GM23338 (cell line): Measurements from ENCODE around the gene NUCB1.

Source experiments
- EZH2 ChIP-seq: fragments of 200-600 bp; sonication (generic); IDR thresholded peaks from one replicate; pipeline ENCODE4 v1.8.0; 2017; ENCODE audit warnings: antibody characterized with exemption, mild to moderate bottlenecking, low read depth; ENCODE audit not compliant: unreplicated experiment
- ZNF331 ChIP-seq: fragments of 250-450 bp; sonication (Bioruptor Pico); IDR thresholded peaks from 2 replicates; pipeline ENCODE4 v1.5.0; 2020; ENCODE audit warnings: low read depth, mild to moderate bottlenecking, moderate library complexity
- TF ChIP-seq, protein P1 (sequence below): IDR thresholded peaks from one replicate; pipeline ENCODE4 v1.6.1; 2018; ENCODE audit warnings: antibody characterized with exemption; ENCODE audit not compliant: unreplicated experiment
- TF ChIP-seq, protein P2 (sequence below), 2 experiments: fragments of 200-600 bp in 1 of 2; sonication (generic) in 1 of 2; conservative IDR thresholded peaks; 2 replicates each; pipeline versions ENCODE4 v1.5.1 to v1.6.1; 2016 to 2017; ENCODE audit warnings: antibody characterized with exemption in 2 of 2, low read depth in 2 of 2, mild to moderate bottlenecking in 2 of 2, moderate library complexity in 1 of 2

DNA sequence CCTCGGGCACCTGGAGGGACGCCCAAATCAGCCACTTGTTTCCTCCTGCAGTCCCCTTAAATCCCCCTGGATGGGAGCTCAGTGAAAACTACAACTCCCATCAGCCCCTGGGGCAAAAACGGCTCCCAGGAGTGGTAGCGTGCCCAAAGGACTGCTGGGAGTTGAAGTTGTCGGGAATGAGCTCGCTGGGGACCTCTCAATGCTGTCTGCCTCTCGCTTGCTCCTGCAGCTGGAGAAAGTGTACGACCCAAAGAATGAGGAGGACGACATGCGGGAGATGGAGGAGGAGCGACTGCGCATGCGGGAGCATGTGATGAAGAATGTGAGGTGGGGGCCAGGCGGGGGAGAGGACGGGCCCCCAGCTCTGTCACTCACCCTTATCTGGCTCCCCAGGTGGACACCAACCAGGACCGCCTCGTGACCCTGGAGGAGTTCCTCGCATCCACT, 18.7 kb downstream of the NUCB1 start:
- TF ChIP-seq, protein P1, sequence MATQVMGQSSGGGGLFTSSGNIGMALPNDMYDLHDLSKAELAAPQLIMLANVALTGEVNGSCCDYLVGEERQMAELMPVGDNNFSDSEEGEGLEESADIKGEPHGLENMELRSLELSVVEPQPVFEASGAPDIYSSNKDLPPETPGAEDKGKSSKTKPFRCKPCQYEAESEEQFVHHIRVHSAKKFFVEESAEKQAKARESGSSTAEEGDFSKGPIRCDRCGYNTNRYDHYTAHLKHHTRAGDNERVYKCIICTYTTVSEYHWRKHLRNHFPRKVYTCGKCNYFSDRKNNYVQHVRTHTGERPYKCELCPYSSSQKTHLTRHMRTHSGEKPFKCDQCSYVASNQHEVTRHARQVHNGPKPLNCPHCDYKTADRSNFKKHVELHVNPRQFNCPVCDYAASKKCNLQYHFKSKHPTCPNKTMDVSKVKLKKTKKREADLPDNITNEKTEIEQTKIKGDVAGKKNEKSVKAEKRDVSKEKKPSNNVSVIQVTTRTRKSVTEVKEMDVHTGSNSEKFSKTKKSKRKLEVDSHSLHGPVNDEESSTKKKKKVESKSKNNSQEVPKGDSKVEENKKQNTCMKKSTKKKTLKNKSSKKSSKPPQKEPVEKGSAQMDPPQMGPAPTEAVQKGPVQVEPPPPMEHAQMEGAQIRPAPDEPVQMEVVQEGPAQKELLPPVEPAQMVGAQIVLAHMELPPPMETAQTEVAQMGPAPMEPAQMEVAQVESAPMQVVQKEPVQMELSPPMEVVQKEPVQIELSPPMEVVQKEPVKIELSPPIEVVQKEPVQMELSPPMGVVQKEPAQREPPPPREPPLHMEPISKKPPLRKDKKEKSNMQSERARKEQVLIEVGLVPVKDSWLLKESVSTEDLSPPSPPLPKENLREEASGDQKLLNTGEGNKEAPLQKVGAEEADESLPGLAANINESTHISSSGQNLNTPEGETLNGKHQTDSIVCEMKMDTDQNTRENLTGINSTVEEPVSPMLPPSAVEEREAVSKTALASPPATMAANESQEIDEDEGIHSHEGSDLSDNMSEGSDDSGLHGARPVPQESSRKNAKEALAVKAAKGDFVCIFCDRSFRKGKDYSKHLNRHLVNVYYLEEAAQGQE: no peak
- no peak for TF ChIP-seq EZH2
- TF ChIP-seq, protein P2, sequence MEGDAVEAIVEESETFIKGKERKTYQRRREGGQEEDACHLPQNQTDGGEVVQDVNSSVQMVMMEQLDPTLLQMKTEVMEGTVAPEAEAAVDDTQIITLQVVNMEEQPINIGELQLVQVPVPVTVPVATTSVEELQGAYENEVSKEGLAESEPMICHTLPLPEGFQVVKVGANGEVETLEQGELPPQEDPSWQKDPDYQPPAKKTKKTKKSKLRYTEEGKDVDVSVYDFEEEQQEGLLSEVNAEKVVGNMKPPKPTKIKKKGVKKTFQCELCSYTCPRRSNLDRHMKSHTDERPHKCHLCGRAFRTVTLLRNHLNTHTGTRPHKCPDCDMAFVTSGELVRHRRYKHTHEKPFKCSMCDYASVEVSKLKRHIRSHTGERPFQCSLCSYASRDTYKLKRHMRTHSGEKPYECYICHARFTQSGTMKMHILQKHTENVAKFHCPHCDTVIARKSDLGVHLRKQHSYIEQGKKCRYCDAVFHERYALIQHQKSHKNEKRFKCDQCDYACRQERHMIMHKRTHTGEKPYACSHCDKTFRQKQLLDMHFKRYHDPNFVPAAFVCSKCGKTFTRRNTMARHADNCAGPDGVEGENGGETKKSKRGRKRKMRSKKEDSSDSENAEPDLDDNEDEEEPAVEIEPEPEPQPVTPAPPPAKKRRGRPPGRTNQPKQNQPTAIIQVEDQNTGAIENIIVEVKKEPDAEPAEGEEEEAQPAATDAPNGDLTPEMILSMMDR (conservative IDR thresholded peaks at IDR 0.05; ENCODE audit: low read depth in 2 of 2): no peak
- TF ChIP-seq ZNF331: no peak
